NCI-H510A treated with DMSO at 0.1 percent for 48 hours (cell line): ENCODE measurements around the gene IL2RA.
"Not testable (repeated sequence)": the region's sequence is repeated elsewhere in the genome, so short reads cannot be mapped to it uniquely, and the experiment has no call there.

Source experiments
- DNase-seq: peaks from one replicate; lab custom pipeline; 2025; lab: John Stamatoyannopoulos, UW

IL2RA gene

GRCh38 chr10:6062101-6062771, at the start of gene IL2RA:
TSS of gene IL2RA (minus strand) at chr10:6062367. CDS start at chr10:6062151, 216 bp downstream.
- no peak for DNase-seq

- no peak for DNase-seq
Observed at GRCh38 chr10:6110136-6110535, 48.0 kb upstream of the IL2RA start.

DNA sequence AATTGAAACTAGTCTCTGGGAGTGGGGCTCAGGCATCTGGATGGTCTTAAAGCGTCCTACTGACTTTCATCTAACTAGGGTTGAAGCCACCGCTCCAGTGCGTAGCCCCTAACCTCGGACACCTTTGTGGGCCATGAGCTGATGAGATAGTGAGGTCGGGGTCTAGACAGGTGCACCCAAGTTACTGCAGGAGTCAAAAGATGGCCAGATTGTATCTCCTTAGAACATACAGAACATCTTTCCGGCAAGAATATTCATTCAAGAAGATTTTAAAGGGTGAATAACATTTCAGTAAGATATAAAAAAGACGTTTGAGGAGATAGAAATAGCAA, 47.2 kb upstream of the IL2RA start:
- no peak for DNase-seq

DNA sequence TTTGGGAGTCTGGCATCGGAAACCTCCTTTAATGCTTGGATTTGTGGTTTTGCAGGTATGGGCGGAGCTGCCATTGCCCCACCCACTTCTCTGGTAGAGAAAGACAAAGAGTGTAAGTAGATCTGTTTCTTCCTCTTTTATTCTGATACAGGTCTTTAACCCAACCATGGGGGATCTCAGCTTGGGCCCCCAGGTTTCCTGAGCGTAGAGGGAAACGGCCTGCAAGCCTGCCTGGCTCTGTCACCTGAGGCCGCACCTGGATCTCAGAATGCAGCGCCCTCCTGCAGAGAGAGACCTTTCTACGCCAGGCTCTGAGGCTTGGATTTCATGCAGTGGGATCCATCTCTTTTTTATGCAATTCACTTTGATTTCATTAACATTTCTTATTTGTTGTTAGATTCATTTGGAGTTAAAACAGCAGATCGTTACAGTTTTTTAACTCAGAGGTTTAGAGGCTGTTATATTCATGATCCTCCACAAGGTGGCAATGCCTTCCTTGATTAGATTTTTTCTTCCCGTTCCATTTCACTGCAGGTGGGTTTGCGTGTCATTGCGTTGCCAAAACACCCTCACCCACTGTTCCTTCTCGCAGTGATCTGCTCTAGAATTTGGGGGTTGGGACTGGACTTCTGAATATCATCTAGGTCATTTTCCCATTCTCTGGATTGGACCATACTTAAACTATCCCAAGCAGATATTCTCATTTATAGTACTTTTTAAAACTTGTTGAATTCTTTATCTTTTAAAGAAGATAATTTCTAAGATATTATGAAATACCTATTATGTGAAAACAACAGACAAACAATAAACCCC, 46.7 kb upstream of the IL2RA start:
- DNase-seq: no peak

- no peak for DNase-seq
Observed at GRCh38 chr10:6108072-6108471, 45.9 kb upstream of the IL2RA start.

DNA sequence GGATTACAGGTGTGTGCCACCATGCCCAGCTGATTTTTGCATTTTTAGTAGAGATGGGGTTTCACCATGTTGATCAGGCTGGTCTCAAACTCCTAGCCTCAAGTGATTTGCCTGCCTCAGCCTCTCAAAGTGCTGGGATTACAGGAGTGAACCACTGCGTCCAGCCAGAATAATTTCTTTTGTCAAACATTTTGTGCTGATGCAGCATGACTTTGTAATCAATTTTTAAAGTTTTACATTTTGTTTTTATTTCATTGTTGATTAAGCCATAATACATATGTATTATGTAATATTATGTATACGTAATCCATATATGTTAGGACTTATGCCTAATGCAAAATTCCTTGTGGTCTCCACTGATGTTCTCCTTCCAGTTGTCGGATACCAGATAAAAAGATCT, 45.4 kb upstream of the IL2RA start:
- DNase-seq: not testable (repeated sequence)

DNA sequence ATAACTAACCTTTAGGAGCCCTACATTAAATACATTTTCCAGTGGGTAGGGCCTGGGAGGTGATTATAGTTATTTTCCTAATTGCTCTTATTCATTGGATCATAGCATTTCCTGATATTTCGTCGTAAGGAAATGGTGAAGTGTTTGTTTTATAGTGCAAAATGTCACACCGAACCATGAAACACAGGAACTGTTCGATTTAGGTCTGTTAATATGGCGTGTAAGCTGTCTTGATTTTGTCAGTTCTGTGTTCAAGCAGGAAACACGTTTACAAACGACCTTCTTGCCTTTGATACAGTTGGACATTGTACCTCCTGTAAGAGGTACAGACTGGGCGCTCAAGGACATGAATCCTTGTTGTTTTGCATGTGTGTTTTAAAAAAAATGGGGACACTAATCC, 41.4 kb upstream of the IL2RA start:
- no peak for DNase-seq

GRCh38 chr10:6102128-6102527, 40.0 kb upstream of the IL2RA start:
- DNase-seq: no peak

DNA sequence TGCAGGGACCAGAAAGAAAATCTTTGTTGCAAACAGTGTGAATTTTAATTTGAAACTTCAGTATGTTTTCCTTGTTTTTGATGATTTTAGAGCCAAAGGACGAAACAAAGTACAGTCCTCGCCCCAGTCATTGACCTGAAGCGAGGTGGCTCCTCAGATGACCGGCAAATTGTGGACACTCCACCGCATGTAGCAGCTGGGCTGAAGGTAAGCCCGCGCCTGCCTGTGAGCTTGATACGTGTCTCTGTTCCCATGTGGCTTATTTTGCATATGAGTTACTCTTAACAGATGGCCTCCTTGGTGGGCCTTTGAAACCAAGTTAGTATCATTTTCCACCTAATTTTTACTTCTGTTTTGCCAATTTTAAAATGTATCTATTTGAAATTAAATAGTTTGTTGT, 39.0 kb upstream of the IL2RA start:
- DNase-seq: no peak

DNA sequence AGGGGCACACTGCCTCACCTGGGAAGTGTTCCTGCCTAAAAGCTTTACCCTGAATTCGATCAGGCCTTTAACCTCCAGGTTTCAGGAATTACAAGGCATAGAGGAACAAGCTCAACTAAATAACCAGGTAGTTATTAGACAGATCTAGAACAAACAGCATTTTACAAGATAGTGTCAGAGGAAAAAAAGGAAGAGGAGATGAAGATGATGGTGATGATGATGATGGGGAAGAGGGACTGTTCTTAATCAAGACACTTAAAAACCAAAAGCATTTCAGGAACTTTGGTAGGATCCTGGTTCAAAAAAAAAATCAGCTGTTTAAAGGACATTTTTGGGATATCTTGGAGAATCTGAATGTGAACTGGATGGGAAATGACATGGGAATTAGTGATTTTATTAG, 38.2 kb upstream of the IL2RA start:
- DNase-seq: no peak

DNA sequence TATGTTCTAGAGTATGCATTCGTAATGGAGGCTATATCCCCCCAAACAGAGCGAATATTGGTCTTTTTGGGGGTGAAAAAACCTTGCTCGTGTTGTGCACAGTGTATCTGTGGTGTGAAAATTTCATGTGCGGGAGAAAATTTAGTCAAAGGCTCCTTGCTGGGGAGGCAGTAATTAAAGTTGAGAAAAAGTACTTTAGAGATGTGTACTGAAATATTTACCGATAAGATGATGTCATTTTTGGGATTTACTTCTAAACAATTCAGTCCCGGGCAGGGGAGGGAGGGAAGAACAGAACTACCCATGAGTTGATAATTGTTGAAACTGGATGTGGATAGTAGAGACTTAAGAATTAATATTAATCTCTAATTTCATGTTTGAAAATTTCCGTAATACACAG, 36.0 kb upstream of the IL2RA start:
- DNase-seq: no peak

- DNase-seq: no peak
Observed at GRCh38 chr10:6097063-6097462, 34.9 kb upstream of the IL2RA start.

- DNase-seq: no peak
Observed at GRCh38 chr10:6095810-6096570, 33.8 kb upstream of the IL2RA start.

DNA sequence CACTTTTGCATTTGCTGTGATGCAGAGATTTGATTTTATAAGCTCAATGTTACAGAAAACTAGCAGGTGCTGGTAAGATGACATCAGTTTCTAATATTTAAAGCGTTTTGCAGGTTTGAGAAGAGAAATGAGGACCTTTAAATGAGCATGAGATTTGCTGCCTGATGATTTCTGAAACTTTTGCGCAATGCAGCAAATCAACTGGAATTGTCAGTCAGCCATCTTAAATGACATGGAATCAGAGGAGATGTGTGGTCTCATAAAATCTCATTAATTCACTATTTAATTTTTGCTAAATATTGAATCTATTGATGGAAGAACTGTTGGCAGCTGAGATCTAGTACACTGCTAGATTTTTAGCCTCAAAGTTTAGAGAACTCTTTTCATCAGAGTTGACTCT, 30.6 kb upstream of the IL2RA start:
- DNase-seq: no peak

GRCh38 chr10:6091630-6092029, 29.5 kb upstream of the IL2RA start:
- DNase-seq: no peak

DNA sequence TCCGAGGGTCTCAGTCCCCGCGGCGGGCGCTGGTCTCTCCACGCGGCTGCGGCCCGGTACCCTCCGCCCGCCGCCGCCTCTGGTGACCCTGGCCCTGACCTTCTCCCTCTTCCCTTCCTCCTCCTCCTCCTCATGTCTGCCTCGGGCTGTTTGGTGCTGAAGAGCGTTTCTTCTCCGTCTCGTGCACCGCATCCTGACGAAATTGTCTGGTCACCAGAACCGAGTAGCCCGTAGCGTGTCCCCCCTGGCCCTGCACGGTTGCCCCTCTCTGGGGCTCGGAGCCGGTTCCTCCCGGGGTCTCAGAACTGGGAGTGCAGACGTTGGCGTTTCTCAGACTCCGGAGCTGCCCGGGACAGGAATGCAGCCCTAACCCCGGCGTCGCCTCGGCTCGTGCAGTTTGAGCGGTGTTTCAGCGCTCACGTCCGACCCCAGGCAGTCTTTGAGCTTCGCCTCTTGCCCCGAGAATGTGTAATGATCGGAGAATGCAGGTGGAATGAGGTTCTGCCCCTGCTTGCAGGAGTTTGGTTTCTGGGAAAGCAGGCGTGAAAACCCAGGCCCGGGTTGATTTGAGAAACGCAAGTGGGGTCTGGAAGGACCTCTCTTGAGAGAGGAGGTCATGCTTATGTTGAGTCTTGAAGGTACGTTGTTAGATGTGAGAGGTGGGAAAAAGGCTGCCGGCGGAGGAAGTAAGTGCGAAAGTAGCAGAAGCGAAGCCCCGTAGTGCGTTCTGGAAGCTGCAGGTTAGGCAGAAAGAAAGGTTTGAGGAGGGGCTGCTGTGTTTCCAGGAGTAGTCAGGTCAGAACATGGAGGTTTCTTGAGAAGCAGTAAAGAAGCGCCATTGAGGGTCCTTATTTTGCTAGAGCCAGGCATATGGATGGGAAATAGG, 27.4 kb upstream of the IL2RA start:
- no peak for DNase-seq

- peak; percentile 85 for DNase-seq
Observed at GRCh38 chr10:6088721-6089333, 26.7 kb upstream of the IL2RA start, which contains the start of gene RBM17. TSS of gene RBM17 (plus strand) at chr10:6089034. CDS start at chr10:6097066, 8,032 bp downstream.

- peak; percentile 17 for DNase-seq
Observed at GRCh38 chr10:6086375-6087233, 24.4 kb upstream of the IL2RA start.

GRCh38 chr10:6083523-6084475, 21.6 kb upstream of the IL2RA start:
- DNase-seq: no peak
